HG03039 (cell line): ENCODE results near the gene MSL1.

Experiments
- ATAC-seq: cut with Tn5 transposase; IDR thresholded peaks from one replicate; pipeline ENCODE4 v1.9.1; 2021; ENCODE audit warnings: mild to moderate bottlenecking, moderate library complexity; ENCODE audit not compliant: unreplicated experiment

Gene MSL1

GRCh38 chr17:40121181-40122135, at the start of gene MSL1:
TSS of gene MSL1 (plus strand) at chr17:40121971. CDS start at chr17:40122613, 642 bp downstream.
- peak; percentile 44 for ATAC-seq

GRCh38 chr17:40072040-40072734, 49.6 kb upstream of the MSL1 start:
- ATAC-seq: no peak

GRCh38 chr17:40072735-40073346, 48.9 kb upstream of the MSL1 start:
- no peak for ATAC-seq

DNA sequence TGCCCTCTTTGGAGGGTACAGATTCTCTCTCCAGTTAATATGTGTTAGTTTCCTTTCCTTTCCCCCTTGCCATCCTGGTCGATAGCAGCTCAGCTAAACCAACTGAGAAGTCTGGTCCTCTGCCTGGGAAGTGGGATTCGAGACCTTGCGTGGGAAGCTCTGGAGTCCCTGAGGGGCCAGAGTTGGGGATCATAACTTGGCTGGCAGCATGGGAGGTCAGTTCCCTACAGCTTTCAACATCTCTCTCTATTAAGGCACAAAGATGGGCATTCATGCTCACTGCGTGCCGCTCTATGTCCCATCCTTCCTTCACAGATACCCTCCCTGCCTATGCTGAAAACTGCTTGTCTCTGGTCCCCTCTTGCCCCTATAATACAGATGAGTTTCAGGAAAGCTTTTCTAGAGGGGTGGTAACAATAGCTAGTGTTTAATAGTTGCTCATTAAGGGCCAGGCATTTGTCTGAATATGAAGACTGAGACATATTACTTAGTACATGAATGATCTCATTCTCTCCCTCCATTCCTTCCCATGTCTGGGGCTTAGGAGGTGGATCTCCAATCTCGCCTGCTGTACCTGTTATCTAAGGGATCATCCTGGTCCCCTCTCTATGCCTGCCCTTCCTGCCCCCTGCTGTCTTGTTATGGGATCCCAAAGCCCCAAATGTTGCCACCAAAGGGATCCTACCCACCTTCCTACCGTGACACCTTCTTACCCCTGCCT, 48.2 kb upstream of the MSL1 start:
- ATAC-seq: no peak

GRCh38 chr17:40074175-40074512, 47.6 kb upstream of the MSL1 start:
- ATAC-seq: no peak

GRCh38 chr17:40074871-40075200, 46.9 kb upstream of the MSL1 start:
- no peak for ATAC-seq

GRCh38 chr17:40075201-40075941, 46.4 kb upstream of the MSL1 start:
- no peak for ATAC-seq

DNA sequence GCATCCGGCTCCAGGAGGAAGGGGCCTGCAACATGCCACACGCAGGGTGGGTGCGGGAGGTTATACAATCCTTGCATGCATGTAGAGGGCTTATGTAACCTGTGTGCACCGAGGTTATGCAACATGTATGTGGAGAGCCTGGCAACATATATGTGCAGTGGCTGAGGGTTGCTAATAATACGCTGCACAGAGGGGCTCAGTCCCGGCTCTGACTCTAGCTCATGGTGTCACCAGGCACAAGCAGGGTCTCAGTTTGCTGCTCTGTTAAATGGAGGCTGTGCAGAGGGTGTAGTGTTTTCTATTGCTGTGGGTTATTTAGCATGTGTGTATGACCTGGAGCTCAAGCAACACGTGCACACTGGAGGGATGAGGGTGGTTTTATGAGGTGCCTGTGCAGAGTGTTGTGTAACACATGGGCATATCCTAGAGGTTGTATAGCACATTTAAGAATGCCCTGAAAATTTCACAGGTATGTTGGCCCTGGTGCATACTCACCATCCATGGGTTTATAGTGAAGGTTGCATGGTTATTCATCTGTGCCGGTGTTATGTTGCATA, 45.8 kb upstream of the MSL1 start:
- no peak for ATAC-seq

- ATAC-seq: no peak
These were observed 45.2 kb upstream of the MSL1 start for GRCh38 chr17:40076591-40076990.

GRCh38 chr17:40079545-40079944, 42.2 kb upstream of the MSL1 start:
- ATAC-seq: no peak

DNA sequence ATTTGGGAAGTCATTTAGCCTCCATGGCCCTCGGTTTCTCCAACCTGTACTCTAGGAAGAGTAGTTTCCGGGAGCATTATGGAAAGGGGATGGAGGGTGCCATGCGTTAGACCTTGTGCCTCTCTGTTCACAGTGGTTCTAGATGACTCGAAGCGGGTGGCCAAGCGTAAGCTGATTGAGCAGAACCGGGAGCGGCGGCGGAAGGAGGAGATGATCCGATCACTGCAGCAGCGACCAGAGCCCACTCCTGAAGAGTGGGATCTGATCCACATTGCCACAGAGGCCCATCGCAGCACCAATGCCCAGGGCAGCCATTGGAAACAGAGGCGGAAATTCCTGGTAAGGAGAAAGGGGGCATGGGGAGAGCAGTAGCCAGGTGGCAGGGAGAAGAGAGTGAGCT, 37.3 kb upstream of the MSL1 start:
- ATAC-seq: no peak

GRCh38 chr17:40086150-40087044, 35.4 kb upstream of the MSL1 start:
- no peak for ATAC-seq

DNA sequence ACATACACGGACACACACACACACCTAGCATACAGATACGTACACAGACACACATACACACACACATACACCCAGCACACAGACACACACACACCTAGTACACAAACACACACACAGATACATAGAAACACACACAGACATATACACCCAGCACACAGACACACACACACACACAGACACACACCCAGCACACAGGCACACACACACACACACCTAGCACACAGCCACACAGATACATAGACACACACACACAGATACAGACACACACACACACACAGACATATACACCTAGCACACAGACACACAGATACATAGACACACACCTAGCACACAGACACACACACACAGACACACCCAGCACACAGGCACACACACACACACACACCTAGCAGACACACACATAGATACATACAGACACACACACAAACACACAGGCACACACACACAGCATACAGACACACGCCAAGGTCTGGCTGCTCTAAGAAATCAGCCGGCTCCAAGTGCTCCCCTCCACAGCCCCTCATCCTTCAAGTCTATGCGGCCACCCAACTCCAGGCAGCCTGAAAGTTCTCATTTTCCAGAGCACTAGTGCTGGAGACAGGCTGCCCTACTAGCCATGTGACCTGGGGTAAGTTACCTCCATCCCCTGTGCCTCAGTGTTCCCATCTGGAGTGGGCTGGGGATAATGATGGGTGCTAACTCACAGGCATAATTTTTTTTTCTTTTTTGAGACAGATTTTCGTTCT, 34.5 kb upstream of the MSL1 start:
- no peak for ATAC-seq

- no peak for ATAC-seq
These were observed 33.7 kb upstream of the MSL1 start for GRCh38 chr17:40087903-40088718.

DNA sequence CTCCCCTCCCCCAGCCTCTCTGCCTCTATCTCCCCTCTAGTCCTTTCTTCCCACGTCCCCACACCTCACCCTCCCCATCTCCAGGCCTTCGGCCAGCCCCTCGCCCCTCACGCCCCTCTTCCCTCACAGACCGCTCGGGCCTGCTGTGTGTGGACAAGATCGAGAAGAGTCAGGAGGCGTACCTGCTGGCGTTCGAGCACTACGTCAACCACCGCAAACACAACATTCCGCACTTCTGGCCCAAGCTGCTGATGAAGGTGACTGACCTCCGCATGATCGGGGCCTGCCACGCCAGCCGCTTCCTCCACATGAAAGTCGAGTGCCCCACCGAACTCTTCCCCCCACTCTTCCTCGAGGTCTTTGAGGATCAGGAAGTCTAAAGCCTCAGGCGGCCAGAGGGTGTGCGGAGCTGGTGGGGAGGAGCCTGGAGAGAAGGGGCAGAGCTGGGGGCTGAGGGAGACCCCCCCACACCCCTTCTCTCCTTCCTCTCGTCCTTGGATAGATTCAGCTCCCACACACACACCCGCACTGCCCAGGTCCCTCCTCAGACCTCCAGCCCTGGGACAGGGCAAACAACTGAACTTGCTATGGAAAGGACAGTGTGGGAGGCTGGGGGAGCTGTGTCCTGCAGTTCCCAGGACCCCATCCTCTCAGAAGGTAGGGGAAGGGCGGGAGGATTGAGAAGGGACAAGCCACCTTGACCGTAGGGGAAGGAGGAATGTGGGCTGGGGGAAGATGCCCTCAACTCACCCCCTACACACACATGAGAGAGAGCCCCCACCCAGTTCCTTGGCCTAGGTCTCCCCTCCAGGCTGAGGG, 32.5 kb upstream of the MSL1 start:
- ATAC-seq: no peak

DNA sequence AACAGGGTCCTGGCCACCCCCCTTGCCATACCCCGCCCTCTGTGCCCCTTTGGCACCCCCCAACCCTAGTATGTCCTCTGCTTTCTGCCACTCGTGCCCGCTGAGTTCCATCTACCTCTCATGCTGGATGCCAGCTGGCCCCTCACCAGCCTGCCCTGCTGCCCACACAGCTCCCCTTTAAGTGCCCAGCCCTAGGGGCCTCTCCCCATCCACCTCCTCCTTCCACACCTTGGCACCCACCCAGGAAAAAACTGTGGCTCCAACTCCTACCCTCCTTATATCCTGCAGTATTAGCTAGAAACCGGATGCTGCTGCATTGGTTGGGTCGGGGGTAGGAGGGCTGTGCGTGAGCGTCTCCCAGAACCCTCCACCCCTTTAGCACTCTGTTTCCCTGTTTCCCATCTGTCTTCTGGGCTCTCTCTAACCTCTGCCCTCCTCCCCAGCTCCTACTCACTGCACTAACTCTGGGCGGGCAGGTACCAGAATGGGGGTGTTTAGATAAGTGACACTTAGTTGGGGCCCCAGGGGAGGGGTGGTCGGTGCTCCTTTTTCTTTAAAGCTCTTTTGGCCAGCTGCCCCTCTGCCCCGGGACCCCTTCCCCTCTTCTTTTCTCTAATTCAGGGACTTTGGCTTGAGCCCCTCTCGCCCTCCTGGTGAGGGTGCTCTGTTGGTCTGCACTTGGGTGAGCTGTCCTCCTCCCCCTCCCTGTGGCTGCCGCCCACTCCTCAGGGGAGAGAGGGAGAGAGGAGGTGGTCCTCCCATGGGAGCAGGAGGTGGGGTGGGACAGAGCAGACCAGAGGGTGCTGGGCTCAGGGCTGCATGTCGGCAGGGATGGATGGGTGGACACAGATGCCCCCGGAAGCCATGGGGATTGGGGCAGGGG, 31.3 kb upstream of the MSL1 start:
- no peak for ATAC-seq
